MM.1S (cell line): ENCODE results near the gene SBF1.

Source experiments
- EZH2 ChIP-seq: fragments of 300-600 bp; sonication (generic); optimal IDR thresholded peaks from 2 replicates; pipeline ENCODE3; 2017; ENCODE audit warnings: low read depth, mild to moderate bottlenecking, antibody characterized with exemption, low read length, mixed read lengths
- TF ChIP-seq, protein P1 (sequence below): fragments of 300-600 bp; sonication (generic); IDR thresholded peaks from 2 replicates; pipeline ENCODE4 v1.5.1; 2016; ENCODE audit warnings: antibody characterized with exemption, low read length, mixed read lengths

DNA sequence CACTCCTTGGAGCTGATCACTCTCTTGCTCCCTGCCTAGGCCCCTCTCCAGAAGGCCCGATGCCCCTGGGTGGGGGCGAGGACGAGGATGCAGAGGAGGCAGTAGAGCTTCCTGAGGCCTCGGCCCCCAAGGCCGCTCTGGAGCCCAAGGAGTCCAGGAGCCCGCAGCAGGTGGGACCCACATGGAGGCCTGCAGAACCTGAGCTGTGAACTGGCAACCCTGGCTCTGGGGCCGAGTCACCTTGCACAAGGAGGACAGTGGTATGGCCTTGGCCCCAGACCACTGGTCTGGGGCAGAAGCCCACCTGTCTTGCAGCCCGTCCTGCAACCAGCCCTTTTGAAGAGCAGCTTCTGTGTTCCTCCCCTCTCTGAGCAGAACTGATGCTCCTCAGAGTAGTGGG is 44.3 kb upstream of the SBF1 start:
- TF ChIP-seq, protein P1, sequence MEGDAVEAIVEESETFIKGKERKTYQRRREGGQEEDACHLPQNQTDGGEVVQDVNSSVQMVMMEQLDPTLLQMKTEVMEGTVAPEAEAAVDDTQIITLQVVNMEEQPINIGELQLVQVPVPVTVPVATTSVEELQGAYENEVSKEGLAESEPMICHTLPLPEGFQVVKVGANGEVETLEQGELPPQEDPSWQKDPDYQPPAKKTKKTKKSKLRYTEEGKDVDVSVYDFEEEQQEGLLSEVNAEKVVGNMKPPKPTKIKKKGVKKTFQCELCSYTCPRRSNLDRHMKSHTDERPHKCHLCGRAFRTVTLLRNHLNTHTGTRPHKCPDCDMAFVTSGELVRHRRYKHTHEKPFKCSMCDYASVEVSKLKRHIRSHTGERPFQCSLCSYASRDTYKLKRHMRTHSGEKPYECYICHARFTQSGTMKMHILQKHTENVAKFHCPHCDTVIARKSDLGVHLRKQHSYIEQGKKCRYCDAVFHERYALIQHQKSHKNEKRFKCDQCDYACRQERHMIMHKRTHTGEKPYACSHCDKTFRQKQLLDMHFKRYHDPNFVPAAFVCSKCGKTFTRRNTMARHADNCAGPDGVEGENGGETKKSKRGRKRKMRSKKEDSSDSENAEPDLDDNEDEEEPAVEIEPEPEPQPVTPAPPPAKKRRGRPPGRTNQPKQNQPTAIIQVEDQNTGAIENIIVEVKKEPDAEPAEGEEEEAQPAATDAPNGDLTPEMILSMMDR, result no peak
- no peak for TF ChIP-seq EZH2
